ENCODE data around the gene CCL4.
"Not testable (repeated sequence)": the region's sequence is repeated elsewhere in the genome, so short reads cannot be mapped to it uniquely, and the experiment has no call there.

DNA sequence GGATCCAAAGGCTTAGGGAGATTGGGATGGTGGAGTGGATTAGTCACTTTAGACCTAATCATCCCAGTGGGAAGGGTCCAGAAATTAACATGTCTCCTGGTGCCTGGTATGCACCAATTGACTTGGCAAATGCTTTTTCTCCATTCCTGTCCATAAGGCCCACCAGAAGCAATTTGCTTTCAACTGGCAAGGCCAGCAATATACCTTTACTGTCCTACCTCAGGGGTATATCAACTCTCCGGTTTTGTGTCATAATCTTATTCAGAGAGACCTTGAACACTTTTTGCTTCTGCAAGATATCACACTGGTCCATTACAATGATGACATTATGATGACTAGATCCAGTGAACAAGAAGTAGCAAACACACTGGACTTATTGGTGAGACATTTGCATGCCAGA lies 9.5 kb downstream of the CCL4 start:
- not testable (repeated sequence) for TF ChIP-seq CTCF (conservative IDR thresholded peaks at IDR 0.05; ENCODE audit: low read length); EZH2phosphoT487 (IDR thresholded peaks at IDR 0.05; ENCODE audit: borderline replicate concordance)
